ENCODE results near the gene TSACC. TPM values are rescaled to one million over a fixed set of nuclear protein-coding genes. Genes with fewer than 3 reads are reported as not detected.

The TSACC gene
- total RNA-seq, 2 donors from 2014 or later, result not detected

- Histone ChIP-seq H3K4me1 (ENCODE audit: control insufficient read depth in 1 of 2, low read depth in 2 of 2) (peaks cover 4 to 10% of the 10 kb centered on the region in 2 donors), H3K4me3 (no peak overlapping the region), H3K27ac (no peak overlapping the region), H3K27me3 (replicated peaks; ENCODE audit: insufficient read depth) (no peaks in the 10 kb centered on the region), H3K9me3 (no peaks in the 10 kb centered on the region), H3K36me3 (no peaks in the 10 kb centered on the region)
- ATAC-seq (ENCODE audit: insufficient number of reproducible peaks, low FRiP score, low read depth) (no peak), DNase-seq (ENCODE audit: low spot score) (no peak)
- no peak for TF ChIP-seq CTCF (IDR thresholded peaks at IDR 0.05)
Measured at GRCh38 chr1:156373546-156373945, 35.2 kb downstream of the TSACC start.

- H3K27ac ChIP-seq, result no peak overlapping the region
- no peak for TF ChIP-seq CTCF (IDR thresholded peaks at IDR 0.05)
- DNase-seq (ENCODE audit: low spot score), result no peak
- H3K4me3 ChIP-seq, result no peak overlapping the region
- no peak for ATAC-seq (ENCODE audit: insufficient number of reproducible peaks, low FRiP score, low read depth)
- H3K9me3 ChIP-seq, result no peaks in the 10 kb centered on the region
- no peaks in the 10 kb centered on the region for H3K27me3 ChIP-seq (replicated peaks; ENCODE audit: insufficient read depth)
- no peaks in the 10 kb centered on the region for H3K4me1 ChIP-seq (ENCODE audit: control insufficient read depth in 1 of 2, low read depth in 2 of 2)
- no peaks in the 10 kb centered on the region for H3K36me3 ChIP-seq
Measured at GRCh38 chr1:156376146-156376545, 37.8 kb downstream of the TSACC start.

- H3K9me3 ChIP-seq, result no peaks in the 10 kb centered on the region
- no peak for ATAC-seq (ENCODE audit: insufficient number of reproducible peaks, low FRiP score, low read depth)
- H3K4me1 ChIP-seq (ENCODE audit: control insufficient read depth in 1 of 2, low read depth in 2 of 2), result no peaks in the 10 kb centered on the region
- H3K27ac ChIP-seq, result no peak overlapping the region
- H3K27me3 ChIP-seq (replicated peaks; ENCODE audit: insufficient read depth), result no peaks in the 10 kb centered on the region
- no peak overlapping the region for H3K4me3 ChIP-seq
- TF ChIP-seq CTCF (IDR thresholded peaks at IDR 0.05), result no peak
- no peaks in the 10 kb centered on the region for H3K36me3 ChIP-seq
- DNase-seq (ENCODE audit: low spot score), result no peak
Measured at GRCh38 chr1:156376958-156377919, 38.9 kb downstream of the TSACC start.

GRCh38 chr1:156378557-156378956 lies 40.2 kb downstream of the TSACC start:
- no peaks in the 10 kb centered on the region for H3K36me3 ChIP-seq
- no peak for TF ChIP-seq CTCF (IDR thresholded peaks at IDR 0.05)
- ATAC-seq (ENCODE audit: insufficient number of reproducible peaks, low FRiP score, low read depth), result no peak

GRCh38 chr1:156379420-156380165 lies 41.3 kb downstream of the TSACC start:
- H3K36me3 ChIP-seq, result no peaks in the 10 kb centered on the region
- ATAC-seq (ENCODE audit: insufficient number of reproducible peaks, low FRiP score, low read depth), result no peak
- no peaks in the 10 kb centered on the region for H3K9me3 ChIP-seq
- no peak overlapping the region for H3K4me3 ChIP-seq
- H3K27me3 ChIP-seq (replicated peaks; ENCODE audit: insufficient read depth), result no peaks in the 10 kb centered on the region
- H3K4me1 ChIP-seq (ENCODE audit: control insufficient read depth in 1 of 2, low read depth in 2 of 2), result no peaks in the 10 kb centered on the region
- no peak overlapping the region for H3K27ac ChIP-seq
- TF ChIP-seq CTCF (IDR thresholded peaks at IDR 0.05), result no peak
- DNase-seq (ENCODE audit: low spot score), result no peak

More at GRCh38 chr1:156378557-156378956, 40.2 kb downstream of the TSACC start:
- Histone ChIP-seq H3K4me3 (no peak overlapping the region), H3K4me1 (ENCODE audit: control insufficient read depth in 1 of 2, low read depth in 2 of 2) (no peaks in the 10 kb centered on the region), H3K9me3 (no peaks in the 10 kb centered on the region), H3K27me3 (replicated peaks; ENCODE audit: insufficient read depth) (no peaks in the 10 kb centered on the region), H3K27ac (no peak overlapping the region)
- no peak for DNase-seq (ENCODE audit: low spot score)

All from thoracic aorta (tissue), 2 donors.